ENCODE measurements around the gene HDDC2. TPM values are rescaled to one million over a fixed set of nuclear protein-coding genes. Genes with fewer than 3 reads are reported as not detected.

HDDC2 gene
- total and polyA plus RNA-seq, 9 of the 15 experiments (the other 6 are each of a cell fraction or from before 2014, with no cell fraction given): 194 to 632 (median 294) TPM

DNA sequence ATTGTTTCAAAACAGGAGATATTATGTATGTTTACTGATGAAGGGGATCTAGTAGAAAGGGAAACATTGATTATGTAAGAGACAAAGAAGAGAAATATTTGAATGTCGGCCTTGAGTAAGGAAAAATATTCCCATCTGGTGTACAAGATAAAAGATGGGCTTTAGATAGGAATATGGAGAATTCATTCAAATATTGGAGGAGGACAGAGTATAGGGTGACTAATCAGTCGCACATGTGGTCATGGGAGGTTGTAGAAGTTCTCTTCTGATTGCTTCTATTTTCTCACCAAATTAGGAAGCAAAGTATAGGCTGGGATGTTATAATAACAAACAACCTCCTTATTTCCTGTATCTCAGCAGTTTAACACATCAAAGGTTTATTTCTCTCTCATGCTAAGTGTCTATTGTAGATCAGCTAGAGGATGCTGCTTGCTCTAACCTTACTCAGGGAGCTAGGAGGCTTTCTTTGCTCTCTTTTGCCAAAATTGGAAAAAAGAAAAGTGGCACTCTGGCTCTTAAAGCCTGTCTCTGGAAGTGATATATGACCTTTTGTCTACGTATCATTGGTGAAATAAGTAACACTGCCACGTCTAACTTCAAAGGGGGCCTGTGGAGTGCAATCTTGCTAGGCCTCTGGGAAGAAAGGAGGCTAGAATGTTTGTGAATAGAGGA lies 1.2 kb upstream of the HDDC2 start (continued):
- TF ChIP-seq TCF7 (IDR thresholded peaks at IDR 0.05; ENCODE audit: borderline replicate concordance): no peak
- TF ChIP-seq NCOA2 (IDR thresholded peaks at IDR 0.05; ENCODE audit: partially characterized antibody in 2 of 2): peak in 1 of 2 experiments; percentile 17
- TF ChIP-seq GATAD2B (IDR thresholded peaks at IDR 0.05; ENCODE audit: borderline replicate concordance): no peak
- 0 out of 2 replicates have a peak, but pooled peaks have one; percentile 14 for TF ChIP-seq NBN (IDR thresholded peaks at IDR 0.05; ENCODE audit: low read depth)
- no peak for TF ChIP-seq ZNF134 (CRISPR knock-in tag; conservative IDR thresholded peaks at IDR 0.05)
- peak; percentile 53; the same call in 1 of the 2 replicates for TF ChIP-seq L3MBTL2 (IDR thresholded peaks at IDR 0.05)
- no peak for TF ChIP-seq ETS2 (tag; IDR thresholded peaks at IDR 0.05; ENCODE audit: borderline replicate concordance, poor library complexity, severe bottlenecking)
- TF ChIP-seq SMARCA4 (IDR thresholded peaks at IDR 0.05): peak; percentile 65
- peak; percentile 73; the same call in 1 of the 2 replicates for TF ChIP-seq ZNF644 (tag; IDR thresholded peaks at IDR 0.05; ENCODE audit: low read depth)
- TF ChIP-seq, protein P1, sequence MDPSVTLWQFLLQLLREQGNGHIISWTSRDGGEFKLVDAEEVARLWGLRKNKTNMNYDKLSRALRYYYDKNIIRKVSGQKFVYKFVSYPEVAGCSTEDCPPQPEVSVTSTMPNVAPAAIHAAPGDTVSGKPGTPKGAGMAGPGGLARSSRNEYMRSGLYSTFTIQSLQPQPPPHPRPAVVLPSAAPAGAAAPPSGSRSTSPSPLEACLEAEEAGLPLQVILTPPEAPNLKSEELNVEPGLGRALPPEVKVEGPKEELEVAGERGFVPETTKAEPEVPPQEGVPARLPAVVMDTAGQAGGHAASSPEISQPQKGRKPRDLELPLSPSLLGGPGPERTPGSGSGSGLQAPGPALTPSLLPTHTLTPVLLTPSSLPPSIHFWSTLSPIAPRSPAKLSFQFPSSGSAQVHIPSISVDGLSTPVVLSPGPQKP (CRISPR knock-in tag; IDR thresholded peaks at IDR 0.05): no peak
- TF ChIP-seq TEAD2 (tag; IDR thresholded peaks at IDR 0.05): no peak
- TF ChIP-seq ZFX (CRISPR knock-in tag; IDR thresholded peaks at IDR 0.05): peak; percentile 80
- TF ChIP-seq, protein P2, sequence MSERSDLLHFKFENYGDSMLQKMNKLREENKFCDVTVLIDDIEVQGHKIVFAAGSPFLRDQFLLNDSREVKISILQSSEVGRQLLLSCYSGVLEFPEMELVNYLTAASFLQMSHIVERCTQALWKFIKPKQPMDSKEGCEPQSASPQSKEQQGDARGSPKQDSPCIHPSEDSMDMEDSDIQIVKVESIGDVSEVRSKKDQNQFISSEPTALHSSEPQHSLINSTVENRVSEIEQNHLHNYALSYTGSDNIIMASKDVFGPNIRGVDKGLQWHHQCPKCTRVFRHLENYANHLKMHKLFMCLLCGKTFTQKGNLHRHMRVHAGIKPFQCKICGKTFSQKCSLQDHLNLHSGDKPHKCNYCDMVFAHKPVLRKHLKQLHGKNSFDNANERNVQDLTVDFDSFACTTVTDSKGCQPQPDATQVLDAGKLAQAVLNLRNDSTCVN (CRISPR knock-in tag; IDR thresholded peaks at IDR 0.05): no peak
- TF ChIP-seq, protein P3, sequence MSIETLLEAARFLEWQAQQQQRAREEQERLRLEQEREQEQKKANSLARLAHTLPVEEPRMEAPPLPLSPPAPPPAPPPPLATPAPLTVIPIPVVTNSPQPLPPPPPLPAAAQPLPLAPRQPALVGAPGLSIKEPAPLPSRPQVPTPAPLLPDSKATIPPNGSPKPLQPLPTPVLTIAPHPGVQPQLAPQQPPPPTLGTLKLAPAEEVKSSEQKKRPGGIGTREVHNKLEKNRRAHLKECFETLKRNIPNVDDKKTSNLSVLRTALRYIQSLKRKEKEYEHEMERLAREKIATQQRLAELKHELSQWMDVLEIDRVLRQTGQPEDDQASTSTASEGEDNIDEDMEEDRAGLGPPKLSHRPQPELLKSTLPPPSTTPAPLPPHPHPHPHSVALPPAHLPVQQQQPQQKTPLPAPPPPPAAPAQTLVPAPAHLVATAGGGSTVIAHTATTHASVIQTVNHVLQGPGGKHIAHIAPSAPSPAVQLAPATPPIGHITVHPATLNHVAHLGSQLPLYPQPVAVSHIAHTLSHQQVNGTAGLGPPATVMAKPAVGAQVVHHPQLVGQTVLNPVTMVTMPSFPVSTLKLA (conservative IDR thresholded peaks at IDR 0.05): 0 out of 4 replicates have a peak, but pooled peaks of 1 of the 2 experiments have one; percentile 25
- peak in 1 of 2 experiments; percentile 52; a peak in 2 of 4 replicates for TF ChIP-seq FOXA3 (CRISPR knock-in tag; conservative IDR thresholded peaks at IDR 0.05 in 1 of 2, IDR thresholded peaks at IDR 0.05 in 1 of 2)
- no peak for TF ChIP-seq IRF2 (CRISPR knock-in tag; IDR thresholded peaks at IDR 0.05)
- no peak for TF ChIP-seq WHSC1 (IDR thresholded peaks at IDR 0.05; ENCODE audit: low read length)
- no peak for TF ChIP-seq ILK (tag; IDR thresholded peaks at IDR 0.05; ENCODE audit: borderline replicate concordance, low read depth)
- TF ChIP-seq ELF1 (tag; IDR thresholded peaks at IDR 0.05): peak; percentile 60; the same call in 1 of the 2 replicates
- peak; percentile 10; the same call in 1 of the 2 replicates for TF ChIP-seq C11orf30 (IDR thresholded peaks at IDR 0.05; ENCODE audit: low read depth)
- no peak for TF ChIP-seq ZZZ3 (IDR thresholded peaks at IDR 0.05)
- TF ChIP-seq TAF9B (IDR thresholded peaks at IDR 0.05; ENCODE audit: partially characterized antibody): peak; percentile 10
